ENCODE results near the gene CNTNAP5. TPM values are rescaled to one million over a fixed set of nuclear protein-coding genes. Genes with fewer than 3 reads are reported as not detected.

The CNTNAP5 gene
- total RNA-seq, 1 experiment from 2014 or later = 0.78 TPM

DNA sequence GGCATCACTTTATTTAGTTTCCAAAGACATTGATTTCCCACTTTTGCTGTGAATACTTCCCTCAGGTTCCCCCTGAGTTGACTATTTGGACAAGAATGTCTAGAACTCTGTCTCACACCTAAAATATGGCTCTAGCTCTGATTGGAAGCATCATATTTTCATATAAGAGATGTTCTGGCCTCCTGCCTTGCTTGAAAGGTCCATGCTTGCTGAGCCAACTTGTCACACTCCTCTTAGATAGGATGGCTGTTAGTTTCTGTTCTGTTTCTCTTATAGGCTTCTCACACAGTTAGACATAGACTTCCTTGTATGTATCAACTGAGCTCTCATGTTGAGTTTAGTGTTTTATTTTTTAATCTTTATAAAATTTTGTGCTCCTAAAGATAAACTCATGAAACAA is 87.1 kb downstream of the CNTNAP5 start:
- H3K9me3 ChIP-seq (ENCODE audit: low read length) = no peaks in the 10 kb centered on the region
- H3K27ac ChIP-seq (ENCODE audit: low read length) = no peak overlapping the region
- no peaks in the 10 kb centered on the region for H3K79me2 ChIP-seq (ENCODE audit: low read length)
- H3K9me2 ChIP-seq (replicated peaks; ENCODE audit: insufficient read depth, low read length) = no peaks in the 10 kb centered on the region
- no peak overlapping the region for H3K9ac ChIP-seq (ENCODE audit: low read length)
- H2AFZ ChIP-seq (ENCODE audit: low read length) = no peak overlapping the region; the same call in 1 of the 2 replicates
- H4K20me1 ChIP-seq (ENCODE audit: insufficient read depth, low read depth, low read length) = no peaks in the 10 kb centered on the region
- peak; percentile 56 for DNase-seq
- no peak overlapping the region for H3K4me2 ChIP-seq (ENCODE audit: low read depth, low read length, poor library complexity, severe bottlenecking)
- H3K4me1 ChIP-seq (ENCODE audit: low read length) = peaks cover 34% of the 10 kb centered on the region
- H3K36me3 ChIP-seq (ENCODE audit: insufficient read depth, low read length) = no peaks in the 10 kb centered on the region
- no peak overlapping the region for H3K4me3 ChIP-seq (ENCODE audit: low read length)
- H3K27me3 ChIP-seq (ENCODE audit: low read length) = no peaks in the 10 kb centered on the region

DNA sequence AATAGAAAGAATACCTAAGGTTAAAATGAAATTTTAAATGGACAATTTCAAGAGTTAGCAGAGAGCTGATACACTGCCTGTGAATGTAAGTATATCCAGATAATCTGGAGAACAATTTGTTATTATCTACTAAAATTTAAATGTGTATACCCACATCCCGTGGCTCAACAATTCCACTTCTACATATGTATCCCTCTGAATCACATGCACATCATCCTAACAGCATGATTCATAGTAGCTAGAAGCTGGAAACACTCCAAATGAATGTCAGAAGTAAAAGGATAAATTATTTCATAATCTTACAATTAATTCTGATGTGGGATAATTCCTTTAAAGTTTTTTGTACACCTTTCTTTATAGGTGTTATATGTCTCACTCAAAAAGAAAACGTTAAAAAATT is 87.9 kb downstream of the CNTNAP5 start:
- no peaks in the 10 kb centered on the region for H4K20me1 ChIP-seq (ENCODE audit: insufficient read depth, low read depth, low read length)
- H2AFZ ChIP-seq (ENCODE audit: low read length) = no peak overlapping the region
- no peak for DNase-seq
- H3K9ac ChIP-seq (ENCODE audit: low read length) = no peak overlapping the region
- no peak overlapping the region for H3K4me3 ChIP-seq (ENCODE audit: low read length)
- no peak overlapping the region for H3K27ac ChIP-seq (ENCODE audit: low read length)
- H3K27me3 ChIP-seq (ENCODE audit: low read length) = no peaks in the 10 kb centered on the region
- H3K36me3 ChIP-seq (ENCODE audit: insufficient read depth, low read length) = no peaks in the 10 kb centered on the region
- H3K9me2 ChIP-seq (replicated peaks; ENCODE audit: insufficient read depth, low read length) = no peaks in the 10 kb centered on the region
- no peak overlapping the region for H3K4me2 ChIP-seq (ENCODE audit: low read depth, low read length, poor library complexity, severe bottlenecking)
- H3K79me2 ChIP-seq (ENCODE audit: low read length) = no peaks in the 10 kb centered on the region
- no peaks in the 10 kb centered on the region for H3K9me3 ChIP-seq (ENCODE audit: low read length)
- H3K4me1 ChIP-seq (ENCODE audit: low read length) = peaks cover 35% of the 10 kb centered on the region

DNA sequence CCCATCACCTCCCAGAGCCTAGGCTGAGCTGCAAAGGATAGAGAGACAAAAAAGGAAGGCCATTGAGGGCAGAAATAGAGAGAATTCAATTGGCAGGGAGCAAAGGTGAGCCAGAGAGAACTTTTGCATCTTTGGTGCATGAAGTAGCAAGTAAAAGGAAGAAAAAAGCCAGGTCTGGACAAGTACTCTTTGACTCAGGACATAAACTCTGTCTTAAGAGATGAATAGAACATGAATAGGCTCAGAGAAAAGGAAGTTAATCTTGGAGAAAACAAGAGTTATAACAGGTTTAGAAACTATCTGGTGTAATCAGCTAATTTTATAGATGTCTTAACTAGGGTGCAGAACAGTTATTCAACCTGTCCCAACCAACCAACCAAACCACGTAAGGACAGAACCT is 95.2 kb downstream of the CNTNAP5 start:
- Histone ChIP-seq H3K9me2 (replicated peaks; ENCODE audit: insufficient read depth, low read length) (no peaks in the 10 kb centered on the region), H3K79me2 (ENCODE audit: low read length) (no peaks in the 10 kb centered on the region), H3K9ac (ENCODE audit: low read length) (no peak overlapping the region), H3K27ac (ENCODE audit: low read length) (no peak overlapping the region), H4K20me1 (ENCODE audit: insufficient read depth, low read depth, low read length) (no peaks in the 10 kb centered on the region), H3K4me3 (ENCODE audit: low read length) (no peak overlapping the region), H3K4me1 (ENCODE audit: low read length) (peaks cover 7% of the 10 kb centered on the region), H2AFZ (ENCODE audit: low read length) (peak overlapping the region; percentile 48; the same call in 1 of the 2 replicates), H3K4me2 (ENCODE audit: low read depth, low read length, poor library complexity, severe bottlenecking) (no peak overlapping the region), H3K36me3 (ENCODE audit: insufficient read depth, low read length) (no peaks in the 10 kb centered on the region), H3K27me3 (ENCODE audit: low read length) (no peaks in the 10 kb centered on the region; the same call in 1 of the 2 replicates), H3K9me3 (ENCODE audit: low read length) (no peaks in the 10 kb centered on the region)
- DNase-seq = no peak

DNA sequence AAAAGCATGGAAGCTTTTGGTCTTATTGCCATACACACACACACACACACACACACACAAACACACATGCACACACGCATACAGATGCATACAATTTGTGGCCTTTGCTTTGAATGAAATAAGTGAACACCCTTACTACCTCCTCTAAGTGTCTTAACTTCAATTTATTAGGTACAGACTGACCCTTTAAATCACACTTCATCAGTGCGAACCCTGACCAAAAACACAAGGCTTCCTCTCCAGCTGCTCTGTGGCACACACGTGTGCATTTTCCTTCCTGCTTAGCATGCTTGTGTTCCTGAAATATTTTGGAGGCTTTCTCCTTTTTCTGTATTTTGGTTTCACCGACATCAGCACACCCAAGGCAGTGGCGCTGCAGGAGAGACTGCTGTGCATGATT is 96.0 kb downstream of the CNTNAP5 start:
- Histone ChIP-seq H3K9ac (ENCODE audit: low read length) (no peak overlapping the region), H3K36me3 (ENCODE audit: insufficient read depth, low read length) (no peaks in the 10 kb centered on the region), H3K4me2 (ENCODE audit: low read depth, low read length, poor library complexity, severe bottlenecking) (no peak overlapping the region), H2AFZ (ENCODE audit: low read length) (no peak overlapping the region), H3K4me1 (ENCODE audit: low read length) (peaks cover 7% of the 10 kb centered on the region), H3K4me3 (ENCODE audit: low read length) (no peak overlapping the region), H3K27ac (ENCODE audit: low read length) (no peak overlapping the region), H4K20me1 (ENCODE audit: insufficient read depth, low read depth, low read length) (no peaks in the 10 kb centered on the region), H3K27me3 (ENCODE audit: low read length) (no peaks in the 10 kb centered on the region; the same call in 1 of the 2 replicates), H3K79me2 (ENCODE audit: low read length) (no peaks in the 10 kb centered on the region), H3K9me2 (replicated peaks; ENCODE audit: insufficient read depth, low read length) (no peaks in the 10 kb centered on the region), H3K9me3 (ENCODE audit: low read length) (no peaks in the 10 kb centered on the region)
- no peak for DNase-seq

DNA sequence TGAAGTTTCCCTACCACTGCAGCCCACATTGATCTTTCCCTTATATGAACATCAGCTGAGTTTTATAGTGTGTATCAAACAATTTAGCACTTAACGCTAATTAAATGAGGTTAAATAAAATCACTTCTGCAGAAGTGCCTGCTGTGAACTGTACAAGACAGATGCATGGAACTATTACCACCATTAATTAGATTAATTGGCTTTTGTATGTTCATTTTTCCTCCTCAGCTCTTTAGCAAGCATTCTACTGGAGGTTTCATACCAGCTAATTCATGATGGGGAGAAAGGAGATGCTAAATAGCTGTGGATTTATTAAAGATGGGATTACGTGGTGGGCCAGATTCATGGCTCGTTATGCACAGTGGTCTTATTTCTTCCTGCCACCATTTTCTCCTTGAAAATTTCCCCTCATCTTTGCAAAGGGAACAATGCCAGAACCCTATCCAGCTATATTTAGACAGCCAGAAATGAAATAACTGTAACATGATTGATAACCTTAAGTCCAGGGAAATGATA is 96.7 kb downstream of the CNTNAP5 start:
- H3K4me1 ChIP-seq (ENCODE audit: low read length) = peaks cover 7% of the 10 kb centered on the region
- H3K4me2 ChIP-seq (ENCODE audit: low read depth, low read length, poor library complexity, severe bottlenecking) = no peak overlapping the region
- DNase-seq = no peak
- no peak overlapping the region for H3K9ac ChIP-seq (ENCODE audit: low read length)
- no peaks in the 10 kb centered on the region for H3K36me3 ChIP-seq (ENCODE audit: insufficient read depth, low read length)
- H3K9me3 ChIP-seq (ENCODE audit: low read length) = no peaks in the 10 kb centered on the region
- H3K27me3 ChIP-seq (ENCODE audit: low read length) = no peaks in the 10 kb centered on the region; the same call in 1 of the 2 replicates
- H3K27ac ChIP-seq (ENCODE audit: low read length) = no peak overlapping the region
- no peaks in the 10 kb centered on the region for H3K9me2 ChIP-seq (replicated peaks; ENCODE audit: insufficient read depth, low read length)
- H4K20me1 ChIP-seq (ENCODE audit: insufficient read depth, low read depth, low read length) = no peaks in the 10 kb centered on the region
- H3K79me2 ChIP-seq (ENCODE audit: low read length) = no peaks in the 10 kb centered on the region
- no peak overlapping the region for H2AFZ ChIP-seq (ENCODE audit: low read length)
- H3K4me3 ChIP-seq (ENCODE audit: low read length) = no peak overlapping the region

DNA sequence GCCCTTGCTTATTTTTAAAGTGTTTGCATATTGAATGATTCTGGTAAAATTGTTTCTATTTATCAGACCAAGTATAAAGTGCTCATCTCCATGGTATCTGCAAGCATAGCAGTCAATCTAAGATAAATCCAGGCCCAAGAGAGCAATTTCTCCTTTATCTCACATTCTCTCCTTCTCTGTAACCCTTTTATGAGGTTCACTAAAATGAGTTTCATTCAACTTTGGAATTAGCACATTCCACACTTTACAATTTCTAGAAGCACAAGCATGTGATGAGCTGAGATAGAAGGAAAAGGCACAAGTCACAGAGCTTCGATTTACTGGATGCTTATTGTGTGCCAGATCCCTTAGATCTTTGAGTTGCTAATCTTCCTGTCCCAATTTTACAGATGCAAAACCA is 97.3 kb downstream of the CNTNAP5 start:
- Histone ChIP-seq H3K27ac (ENCODE audit: low read length) (no peak overlapping the region), H3K4me1 (ENCODE audit: low read length) (0 out of 2 replicates have a peak, but pooled peaks cover 3% of the 10 kb centered on the region), H3K9ac (ENCODE audit: low read length) (no peak overlapping the region), H3K4me2 (ENCODE audit: low read depth, low read length, poor library complexity, severe bottlenecking) (no peak overlapping the region), H3K36me3 (ENCODE audit: insufficient read depth, low read length) (no peaks in the 10 kb centered on the region), H3K4me3 (ENCODE audit: low read length) (no peak overlapping the region), H2AFZ (ENCODE audit: low read length) (no peak overlapping the region), H3K9me2 (replicated peaks; ENCODE audit: insufficient read depth, low read length) (no peaks in the 10 kb centered on the region), H4K20me1 (ENCODE audit: insufficient read depth, low read depth, low read length) (no peaks in the 10 kb centered on the region), H3K9me3 (ENCODE audit: low read length) (no peaks in the 10 kb centered on the region), H3K27me3 (ENCODE audit: low read length) (no peaks in the 10 kb centered on the region; the same call in 1 of the 2 replicates), H3K79me2 (ENCODE audit: low read length) (no peaks in the 10 kb centered on the region)
- no peak for DNase-seq

DNA sequence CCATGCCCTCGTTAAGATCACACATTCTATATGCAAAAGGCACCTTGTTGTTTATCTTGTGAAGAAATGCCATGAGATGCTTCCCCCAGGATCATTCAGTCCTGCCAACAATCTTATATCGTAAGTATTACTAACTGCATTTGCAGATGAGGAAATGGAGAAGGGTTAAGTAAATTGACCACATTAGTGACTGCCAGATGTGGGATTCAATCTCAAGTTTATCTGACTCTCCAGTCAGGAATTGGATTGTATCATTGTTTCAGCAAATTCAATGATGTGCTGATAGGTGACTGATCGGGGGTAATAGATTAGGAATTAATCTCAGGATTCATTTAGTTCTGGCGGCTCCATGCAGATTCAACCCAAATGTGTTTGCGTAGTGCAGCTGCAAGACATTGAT is 106.2 kb downstream of the CNTNAP5 start:
- no peak overlapping the region for H3K9ac ChIP-seq (ENCODE audit: low read length)

DNA sequence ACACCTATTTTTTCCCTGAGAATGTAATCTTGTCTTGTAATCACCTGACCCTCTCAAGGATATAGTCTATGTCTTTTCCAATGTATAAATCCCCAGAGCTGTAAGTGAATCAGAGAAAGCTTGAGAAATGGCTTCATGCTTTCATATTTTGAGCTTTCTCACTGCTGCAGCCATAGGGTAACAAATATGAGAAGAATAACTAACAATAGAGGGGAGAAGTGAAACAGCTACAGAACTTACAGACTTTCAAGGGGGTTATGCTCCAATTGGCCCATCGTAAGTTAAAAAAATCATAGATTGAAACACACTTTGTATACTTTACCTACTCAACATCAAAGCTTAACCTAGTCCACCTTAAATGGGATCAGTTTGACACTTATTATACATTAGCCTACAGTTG is 111.0 kb downstream of the CNTNAP5 start:
- H3K4me3 ChIP-seq (ENCODE audit: low read length) = no peak overlapping the region
- no peaks in the 10 kb centered on the region for H4K20me1 ChIP-seq (ENCODE audit: insufficient read depth, low read depth, low read length)
- H3K9ac ChIP-seq (ENCODE audit: low read length) = peak overlapping the region; percentile 26
- H3K9me2 ChIP-seq (replicated peaks; ENCODE audit: insufficient read depth, low read length) = no peaks in the 10 kb centered on the region
- H3K27ac ChIP-seq (ENCODE audit: low read length) = peak overlapping the region; percentile 44
- H2AFZ ChIP-seq (ENCODE audit: low read length) = peak overlapping the region; percentile 75
- H3K4me1 ChIP-seq (ENCODE audit: low read length) = peaks cover 37% of the 10 kb centered on the region
- peak overlapping the region; percentile 45 for H3K4me2 ChIP-seq (ENCODE audit: low read depth, low read length, poor library complexity, severe bottlenecking)
- H3K36me3 ChIP-seq (ENCODE audit: insufficient read depth, low read length) = no peaks in the 10 kb centered on the region; the same call in 1 of the 2 replicates
- no peaks in the 10 kb centered on the region for H3K9me3 ChIP-seq (ENCODE audit: low read length)
- H3K27me3 ChIP-seq (ENCODE audit: low read length) = no peaks in the 10 kb centered on the region; the same call in 1 of the 2 replicates
- no peaks in the 10 kb centered on the region for H3K79me2 ChIP-seq (ENCODE audit: low read length)
- DNase-seq = peak; percentile 56

More for the DNA sequence above, 106.2 kb downstream of the CNTNAP5 start:
- H3K9me2 ChIP-seq (replicated peaks; ENCODE audit: insufficient read depth, low read length) = no peaks in the 10 kb centered on the region
- no peaks in the 10 kb centered on the region for H3K79me2 ChIP-seq (ENCODE audit: low read length)
- no peaks in the 10 kb centered on the region; the same call in 1 of the 2 replicates for H3K27me3 ChIP-seq (ENCODE audit: low read length)
- no peaks in the 10 kb centered on the region; the same call in 1 of the 2 replicates for H3K36me3 ChIP-seq (ENCODE audit: insufficient read depth, low read length)
- no peak for DNase-seq
- no peak overlapping the region for H3K4me2 ChIP-seq (ENCODE audit: low read depth, low read length, poor library complexity, severe bottlenecking)
- H3K4me3 ChIP-seq (ENCODE audit: low read length) = no peak overlapping the region
- peaks cover 11% of the 10 kb centered on the region for H3K4me1 ChIP-seq (ENCODE audit: low read length)
- H3K27ac ChIP-seq (ENCODE audit: low read length) = no peak overlapping the region
- H2AFZ ChIP-seq (ENCODE audit: low read length) = no peak overlapping the region
- no peaks in the 10 kb centered on the region for H3K9me3 ChIP-seq (ENCODE audit: low read length)
- no peaks in the 10 kb centered on the region for H4K20me1 ChIP-seq (ENCODE audit: insufficient read depth, low read depth, low read length)
